ENCODE data around the gene ZNRF1.

- TF ChIP-seq CTCF (IDR thresholded peaks at IDR 0.05) (no peak), POLR2A (IDR thresholded peaks at IDR 0.05) (no peak)
Measured at GRCh38 chr16:75103994-75104393, 105.2 kb downstream of the ZNRF1 start.

Data from right lobe of liver (tissue), 4 donors.